D721Med (cell line): Measurements from ENCODE around the gene SLIT1.

Experiments
- DNase-seq: peaks from one replicate; pipeline ENCODE4 v3.0.0; 2011; ENCODE audit warnings: low spot score; ENCODE audit not compliant: insufficient read length
- FAIRE-seq: peaks from 2 replicates; lab custom pipeline; 2011; peaks lifted over from hg19 to GRCh38; lab: Jason Lieb, UNC
- TF ChIP-seq, protein P1 (sequence below): IDR thresholded peaks from 2 replicates; pipeline ENCODE4 v1.5.1; 2012; ENCODE audit warnings: mild to moderate bottlenecking, control low read depth; ENCODE audit not compliant: insufficient read depth; ENCODE audit errors: missing control alignments

The SLIT1 gene

DNA sequence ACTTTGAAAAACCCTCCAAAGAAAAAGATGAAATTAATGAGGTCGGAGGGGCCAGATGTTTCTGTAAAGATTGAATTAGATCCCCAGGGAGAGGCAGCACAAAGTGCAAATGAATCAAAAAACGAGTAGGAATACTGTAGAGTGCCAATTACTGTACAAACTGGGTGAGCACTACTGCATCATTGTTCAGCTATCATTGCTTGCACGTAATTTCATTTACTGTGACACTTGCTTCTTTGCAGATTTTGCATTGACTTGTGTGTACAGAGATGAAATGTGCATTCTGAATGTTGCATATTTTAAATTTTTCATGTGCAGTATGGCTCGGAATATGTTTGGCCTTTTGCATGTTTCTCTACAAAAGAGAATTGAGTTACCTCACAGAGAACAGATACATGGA, 230.0 kb downstream of the SLIT1 start:
- TF ChIP-seq, protein P1, sequence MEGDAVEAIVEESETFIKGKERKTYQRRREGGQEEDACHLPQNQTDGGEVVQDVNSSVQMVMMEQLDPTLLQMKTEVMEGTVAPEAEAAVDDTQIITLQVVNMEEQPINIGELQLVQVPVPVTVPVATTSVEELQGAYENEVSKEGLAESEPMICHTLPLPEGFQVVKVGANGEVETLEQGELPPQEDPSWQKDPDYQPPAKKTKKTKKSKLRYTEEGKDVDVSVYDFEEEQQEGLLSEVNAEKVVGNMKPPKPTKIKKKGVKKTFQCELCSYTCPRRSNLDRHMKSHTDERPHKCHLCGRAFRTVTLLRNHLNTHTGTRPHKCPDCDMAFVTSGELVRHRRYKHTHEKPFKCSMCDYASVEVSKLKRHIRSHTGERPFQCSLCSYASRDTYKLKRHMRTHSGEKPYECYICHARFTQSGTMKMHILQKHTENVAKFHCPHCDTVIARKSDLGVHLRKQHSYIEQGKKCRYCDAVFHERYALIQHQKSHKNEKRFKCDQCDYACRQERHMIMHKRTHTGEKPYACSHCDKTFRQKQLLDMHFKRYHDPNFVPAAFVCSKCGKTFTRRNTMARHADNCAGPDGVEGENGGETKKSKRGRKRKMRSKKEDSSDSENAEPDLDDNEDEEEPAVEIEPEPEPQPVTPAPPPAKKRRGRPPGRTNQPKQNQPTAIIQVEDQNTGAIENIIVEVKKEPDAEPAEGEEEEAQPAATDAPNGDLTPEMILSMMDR: no peak
- no peak for DNase-seq
- no peak for FAIRE-seq

DNA sequence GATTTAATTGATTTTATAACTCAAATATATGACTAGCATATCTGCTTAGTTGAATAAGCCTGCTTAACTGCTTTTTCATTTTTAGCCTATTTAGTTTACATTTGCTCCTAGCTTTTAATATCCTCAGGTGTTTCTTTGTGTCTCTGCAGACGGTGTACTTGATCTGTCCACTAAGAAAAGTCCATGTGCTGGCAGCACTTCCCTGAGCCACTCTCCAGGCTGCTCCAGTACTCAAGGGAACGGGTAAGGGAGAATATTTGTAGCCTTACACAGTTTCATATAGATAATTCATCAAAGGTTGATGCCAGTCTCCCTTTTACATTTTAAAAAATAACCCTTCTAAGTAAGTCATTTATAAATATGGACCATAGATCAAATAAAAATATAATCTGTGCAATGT, 233.8 kb downstream of the SLIT1 start:
- FAIRE-seq (no peak), DNase-seq (no peak)
- TF ChIP-seq, protein P1: no peak

DNA sequence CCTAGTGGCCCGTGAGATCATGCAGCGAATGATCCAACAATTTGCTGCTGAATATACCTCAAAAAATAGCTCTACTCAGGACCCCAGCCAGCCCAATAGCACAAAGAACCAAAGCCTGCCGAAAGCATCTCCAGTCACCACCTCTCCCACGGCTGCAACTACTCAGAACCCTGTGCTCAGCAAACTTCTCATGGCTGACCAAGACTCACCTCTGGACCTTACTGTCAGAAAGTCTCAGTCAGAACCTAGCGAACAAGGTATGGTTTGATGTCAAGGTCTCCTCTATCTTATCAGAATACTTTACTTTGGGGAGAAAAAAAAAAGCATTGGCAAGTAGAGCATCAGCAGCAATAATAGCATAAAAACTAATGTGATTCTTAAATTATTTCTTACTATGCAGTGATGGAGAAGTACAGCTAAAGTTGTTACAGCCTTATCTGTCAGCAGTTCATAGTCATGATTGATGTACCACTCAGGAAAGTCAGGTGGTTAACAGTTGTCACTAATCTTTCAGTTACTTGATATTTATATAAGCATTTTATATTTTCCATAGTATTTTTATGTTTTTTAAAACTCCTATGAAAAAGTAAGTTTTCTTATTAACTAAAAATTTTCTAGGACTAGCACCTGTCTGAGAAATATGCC, 236.6 kb downstream of the SLIT1 start:
- FAIRE-seq (no peak), DNase-seq (no peak)
- TF ChIP-seq, protein P1: no peak
